B cell (primary cell): ENCODE results near the gene FKBP11. TPM values are rescaled to one million over a fixed set of nuclear protein-coding genes. Genes with fewer than 3 reads are reported as not detected.

Experiments used
- ATAC-seq: fragments of 200-7000 bp; cut with Tn5 transposase; one replicate; pipeline ENCODE4 v1.10.0; 2021; ENCODE audit warnings: low read depth, mild to moderate bottlenecking, moderate number of reproducible peaks, moderate library complexity
- CTCF ChIA-PET: fragments of 350-600 bp; sonication (Branson Sonifier 250); formaldehyde crosslinking; loops from one replicate; lab custom pipeline; 2021; ENCODE audit warnings: antibody characterized with exemption, inconsistent platforms; lab: Charles Lee
- POLR2A ChIA-PET: fragments of 350-600 bp; sonication (Branson Sonifier 250); formaldehyde crosslinking; loops from one replicate; lab custom pipeline; 2021; ENCODE audit warnings: antibody characterized with exemption; lab: Charles Lee
- DNase-seq: peaks from one replicate; pipeline ENCODE4 v3.0.0; 2013
- H2AFZ ChIP-seq: 2 replicates; pipeline ENCODE4 v1.6.1; 2012; ENCODE audit warnings: mild to moderate bottlenecking, low read depth, low read length; ENCODE audit not compliant: insufficient read depth, poor library complexity, severe bottlenecking
- H3K27ac ChIP-seq, 2 donors: 1 replicate in 1 of 2; 2 replicates in 1 of 2; pipeline ENCODE4 v1.5.1; 2012 to 2013; ENCODE audit warnings: low read length in 2 of 2, mild to moderate bottlenecking in 2 of 2, moderate library complexity in 1 of 2
- H3K27me3 ChIP-seq, 4 experiments: fragments of 200-600 bp in 1 of 4; sonication (generic) in 1 of 4; replicated peaks in 1 of 4; 1 replicate in 2 of 4; 2 replicates in 2 of 4; pipeline versions ENCODE4 v1.6.1 to v1.7.0; 2013 to 2016; ENCODE audit warnings: low read length in 3 of 4, mild to moderate bottlenecking in 2 of 4, mixed read lengths in 1 of 4, moderate library complexity in 1 of 4; ENCODE audit not compliant: insufficient read depth in 4 of 4, control insufficient read depth in 3 of 4; ENCODE audit errors: control extremely low read depth in 1 of 4
- H3K36me3 ChIP-seq, 2 experiments: replicated peaks in 1 of 2; 1 replicate in 1 of 2; 2 replicates in 1 of 2; pipeline versions ENCODE4 v1.6.1 to v1.7.1; 2013; ENCODE audit warnings: low read length in 1 of 2; ENCODE audit not compliant: insufficient read depth in 2 of 2, control insufficient read depth in 1 of 2; ENCODE audit errors: control extremely low read depth in 1 of 2, extremely low read depth in 1 of 2
- H3K4me1 ChIP-seq, 2 donors: fragments of 200-600 bp in 1 of 2; sonication (generic) in 1 of 2; 1 replicate in 1 of 2; 2 replicates in 1 of 2; pipeline versions ENCODE4 v1.5.1 to v1.6.1; 2013 to 2017; ENCODE audit warnings: low read length in 2 of 2; ENCODE audit not compliant: control insufficient read depth in 2 of 2, insufficient read depth in 2 of 2
- H3K4me2 ChIP-seq: replicated peaks from 2 replicates; pipeline ENCODE3; 2012; ENCODE audit warnings: mild to moderate bottlenecking, low read depth, low read length; ENCODE audit not compliant: poor library complexity, severe bottlenecking
- H3K4me3 ChIP-seq, 5 experiments: fragments of 200-600 bp in 1 of 5; sonication (generic) in 1 of 5; 1 replicate in 3 of 5; 2 replicates in 2 of 5; pipeline versions ENCODE4 v1.5.1 to v1.7.0; 2011 to 2016; ENCODE audit warnings: low read length in 4 of 5, mild to moderate bottlenecking in 4 of 5, low read depth in 2 of 5, control low read depth in 1 of 5, moderate library complexity in 1 of 5; ENCODE audit not compliant: insufficient read depth in 1 of 5; ENCODE audit errors: control extremely low read depth in 1 of 5, extremely low read depth in 1 of 5
- H3K79me2 ChIP-seq: fragments of 200-600 bp; sonication (generic); one replicate; pipeline ENCODE4 v1.6.0; 2016; ENCODE audit warnings: low read length; ENCODE audit not compliant: control insufficient read depth, insufficient read depth
- H3K9ac ChIP-seq: fragments of 200-600 bp; sonication (generic); 2 replicates; pipeline ENCODE4 v1.6.1; 2017; ENCODE audit warnings: mild to moderate bottlenecking, low read length, moderate library complexity
- H3K9me3 ChIP-seq, 3 donors: one replicate each; pipeline versions ENCODE4 v1.6.1 to v1.7.1; 2013; ENCODE audit warnings: low read length in 2 of 3; ENCODE audit not compliant: control insufficient read depth in 2 of 3, insufficient read depth in 1 of 3; ENCODE audit errors: control extremely low read depth in 1 of 3
- H4K20me1 ChIP-seq: 2 replicates; pipeline ENCODE4 v1.6.0; 2012; ENCODE audit warnings: mild to moderate bottlenecking, low read length; ENCODE audit not compliant: insufficient read depth, control insufficient read depth, poor library complexity, severe bottlenecking
- H3K27ac Mint-ChIP-seq: one replicate; pipeline ENCODE4 v1.8.0; 2021; ENCODE audit warnings: mixed read lengths
- H3K27me3 Mint-ChIP-seq: one replicate; pipeline ENCODE4 v1.8.0; 2021; ENCODE audit warnings: mixed read lengths
- H3K4me1 Mint-ChIP-seq: one replicate; pipeline ENCODE4 v1.8.0; 2021; ENCODE audit warnings: mixed read lengths
- H3K4me3 Mint-ChIP-seq: one replicate; pipeline ENCODE4 v1.8.0; 2021; ENCODE audit warnings: mixed read lengths
- H3K9me3 Mint-ChIP-seq: one replicate; pipeline ENCODE4 v1.8.0; 2022; ENCODE audit warnings: mixed read lengths; ENCODE audit not compliant: insufficient read depth
- EZH2 ChIP-seq: IDR thresholded peaks from 2 replicates; pipeline ENCODE4 v1.6.1; 2012; ENCODE audit warnings: borderline replicate concordance, low read depth, mild to moderate bottlenecking, moderate library complexity, low read length; ENCODE audit not compliant: insufficient read depth, poor library complexity, severe bottlenecking
- WGBS: methylation state at CpG from one replicate; pipeline ENCODE4 v1.1.5; 2013; ENCODE audit warnings: missing lambda C conversion rate; ENCODE audit not compliant: insufficient coverage; 5-methylcytosine and 5-hydroxymethylcytosine counted together
- intact Hi-C: fragments of 100-400 bp; cut with micrococcal nuclease; formaldehyde crosslinking; loops from one replicate; pipeline ENCODE4 v1.10.0; 2022
- polyA plus RNA-seq: library from polyadenylated mRNA; depleted of rRNA; stranded (reverse); fragments of >200 nt; gene quantifications from 2 replicates; pipeline ENCODE4 v1.2.3, GENCODE V29; 2012
- total RNA-seq, 2 donors: library from RNA; stranded (reverse); fragments of 120-200 nt in 1 of 2; gene quantifications; 1 replicate in 1 of 2; 2 replicates in 1 of 2; pipeline versions ENCODE4 v1.2.3 to v1.2.4, GENCODE V29; 2013 to 2022
- TF ChIP-seq, protein P1 (sequence below): fragments of 200-600 bp; IDR thresholded peaks from one replicate; pipeline ENCODE4 v1.8.0; 2022; ENCODE audit warnings: antibody characterized with exemption, mild to moderate bottlenecking

The FKBP11 gene
- total and polyA plus RNA-seq, 2 donors (not counting 1 experiment from before 2014, with no cell fraction given), result 26.7 to 52.5 TPM

DNA sequence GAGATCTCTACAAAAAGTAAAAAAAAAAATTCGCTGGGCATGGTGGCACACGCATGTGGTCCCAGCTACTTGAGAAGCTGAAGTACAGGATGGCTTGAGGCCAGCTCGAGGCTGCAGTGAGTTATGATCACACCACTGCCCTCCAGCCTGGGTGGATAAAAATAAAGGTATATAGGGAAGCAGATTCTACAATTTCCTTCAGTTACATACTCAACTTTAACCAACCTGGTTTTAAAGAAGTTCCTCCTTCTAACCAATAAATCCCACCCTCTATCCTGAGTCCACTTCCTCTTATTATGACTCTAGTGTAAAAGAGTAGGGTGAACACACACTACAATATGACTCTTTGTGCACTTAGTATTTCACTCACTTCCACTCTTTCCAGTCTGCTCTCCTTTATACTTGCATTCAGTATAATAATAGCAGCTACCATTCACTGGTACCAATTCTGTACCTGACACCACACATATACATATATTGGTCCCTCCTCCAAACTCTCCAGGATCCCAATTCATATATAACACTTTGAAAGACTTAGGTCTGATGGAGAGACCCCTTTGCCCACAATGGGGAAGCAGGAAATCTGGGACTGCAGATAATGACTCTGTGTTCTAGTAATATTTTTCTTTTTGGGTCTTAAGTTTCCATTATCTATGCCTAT lies 29.7 kb upstream of the FKBP11 start:
- Mint-ChIP-seq H3K9me3 (no peaks in the 10 kb centered on the region), H3K4me1 (peaks cover 43% of the 10 kb centered on the region), H3K27ac (peak overlapping the region; percentile 38), H3K27me3 (no peaks in the 10 kb centered on the region), H3K4me3 (peak overlapping the region; percentile 58)
- intact Hi-C loops, result no loop called here
- ChIA-PET CTCF (interaction anchor here (0.8 to 4.5 kb wide), 8 partner anchors 16 to 102 kb away, joined by 3 to 26 read pairs (median 4); partner anchors contain the start of gene WNT1), POLR2A (interaction anchor here (0.6 to 1.0 kb wide), 2 partner anchors 30 to 1809 kb away, joined by 5 to 8 read pairs; partner anchors contain the start of genes ATF1 and FKBP11)
- TF ChIP-seq EZH2, result no peak
- TF ChIP-seq, protein P1, sequence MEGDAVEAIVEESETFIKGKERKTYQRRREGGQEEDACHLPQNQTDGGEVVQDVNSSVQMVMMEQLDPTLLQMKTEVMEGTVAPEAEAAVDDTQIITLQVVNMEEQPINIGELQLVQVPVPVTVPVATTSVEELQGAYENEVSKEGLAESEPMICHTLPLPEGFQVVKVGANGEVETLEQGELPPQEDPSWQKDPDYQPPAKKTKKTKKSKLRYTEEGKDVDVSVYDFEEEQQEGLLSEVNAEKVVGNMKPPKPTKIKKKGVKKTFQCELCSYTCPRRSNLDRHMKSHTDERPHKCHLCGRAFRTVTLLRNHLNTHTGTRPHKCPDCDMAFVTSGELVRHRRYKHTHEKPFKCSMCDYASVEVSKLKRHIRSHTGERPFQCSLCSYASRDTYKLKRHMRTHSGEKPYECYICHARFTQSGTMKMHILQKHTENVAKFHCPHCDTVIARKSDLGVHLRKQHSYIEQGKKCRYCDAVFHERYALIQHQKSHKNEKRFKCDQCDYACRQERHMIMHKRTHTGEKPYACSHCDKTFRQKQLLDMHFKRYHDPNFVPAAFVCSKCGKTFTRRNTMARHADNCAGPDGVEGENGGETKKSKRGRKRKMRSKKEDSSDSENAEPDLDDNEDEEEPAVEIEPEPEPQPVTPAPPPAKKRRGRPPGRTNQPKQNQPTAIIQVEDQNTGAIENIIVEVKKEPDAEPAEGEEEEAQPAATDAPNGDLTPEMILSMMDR, result no peak
- H3K36me3 ChIP-seq, result peaks cover 8 to 10% of the 10 kb centered on the region in 2 experiments
- DNase-seq (peak; percentile 45), ATAC-seq (no peak)
- peak overlapping the region; percentile 45 for H3K4me2 ChIP-seq
- peak overlapping the region in 1 of 2 donors; percentile 27 for H3K27ac ChIP-seq
- H3K27me3 ChIP-seq, result no peaks in the 10 kb centered on the region
- H4K20me1 ChIP-seq, result peaks cover 54% of the 10 kb centered on the region
- H3K79me2 ChIP-seq, result peaks cover 73% of the 10 kb centered on the region
- no peak overlapping the region for H3K4me3 ChIP-seq
- H2AFZ ChIP-seq, result no peak overlapping the region
- H3K9ac ChIP-seq, result no peak overlapping the region
- peaks cover 34 to 36% of the 10 kb centered on the region in 2 donors for H3K4me1 ChIP-seq
- no CpG with 5 or more reads among the region's 3 CpGs for WGBS
- no peaks in the 10 kb centered on the region for H3K9me3 ChIP-seq

DNA sequence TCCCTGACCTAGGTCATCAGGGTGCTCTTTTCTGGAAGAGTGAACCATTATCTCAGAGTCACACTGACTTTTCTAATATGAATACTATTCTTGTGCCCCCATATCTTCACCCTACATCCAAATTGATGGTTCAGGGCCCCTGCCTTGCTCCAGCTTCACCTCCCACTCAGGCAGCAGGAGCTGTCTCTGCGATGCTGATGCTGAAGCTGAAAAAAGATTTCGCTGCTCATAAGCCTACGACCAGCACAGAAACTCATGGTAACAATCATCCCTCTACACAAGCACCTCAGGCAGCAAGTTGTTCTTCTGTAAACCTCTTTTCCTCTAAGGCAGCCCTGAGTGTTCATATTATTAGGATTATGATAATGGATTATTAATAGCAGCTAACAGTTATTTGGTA lies 28.8 kb upstream of the FKBP11 start:
- intact Hi-C loops, result no loop called here
- ChIA-PET CTCF (interaction anchor here (0.9 to 1.4 kb wide), 3 partner anchors 15 to 34 kb away, joined by 3 to 4 read pairs (median 3); no protein-coding TSS in a partner anchor), POLR2A (no interaction called here)

More for the DNA sequence above, 28.8 kb upstream of the FKBP11 start:
- H3K9me3 Mint-ChIP-seq, result no peaks in the 10 kb centered on the region
- H2AFZ ChIP-seq, result no peak overlapping the region
- H3K4me1 ChIP-seq, result peaks cover 34 to 36% of the 10 kb centered on the region in 2 donors
- H3K36me3 ChIP-seq, result peaks cover 8 to 10% of the 10 kb centered on the region in 2 experiments
- no peak overlapping the region for H3K4me3 ChIP-seq
- H4K20me1 ChIP-seq, result peaks cover 62% of the 10 kb centered on the region
- H3K27ac Mint-ChIP-seq, result no peak overlapping the region
- ATAC-seq, result no peak
- TF ChIP-seq, protein P1, result no peak
- TF ChIP-seq EZH2, result no peak
- no peak overlapping the region for H3K27ac ChIP-seq
- no peaks in the 10 kb centered on the region for H3K9me3 ChIP-seq
- H3K9ac ChIP-seq, result no peak overlapping the region
- H3K79me2 ChIP-seq, result peaks cover 80% of the 10 kb centered on the region
- no peak for DNase-seq
- H3K27me3 Mint-ChIP-seq, result no peaks in the 10 kb centered on the region
- H3K4me2 ChIP-seq, result no peak overlapping the region
- no peak overlapping the region for H3K4me3 Mint-ChIP-seq
- WGBS, result no CpG with 5 or more reads among the region's 3 CpGs
- peaks cover 43% of the 10 kb centered on the region for H3K4me1 Mint-ChIP-seq
- no peaks in the 10 kb centered on the region for H3K27me3 ChIP-seq
